Measurements from ENCODE around the gene CPSF6. TPM values are rescaled to one million over a fixed set of nuclear protein-coding genes. Genes with fewer than 3 reads are reported as not detected.

Gene CPSF6
- total and polyA plus RNA-seq, 2 of the 8 experiments (the other 6 are each of a cell fraction or from before 2014, with no cell fraction given), result 92.7 to 167 TPM

DNA sequence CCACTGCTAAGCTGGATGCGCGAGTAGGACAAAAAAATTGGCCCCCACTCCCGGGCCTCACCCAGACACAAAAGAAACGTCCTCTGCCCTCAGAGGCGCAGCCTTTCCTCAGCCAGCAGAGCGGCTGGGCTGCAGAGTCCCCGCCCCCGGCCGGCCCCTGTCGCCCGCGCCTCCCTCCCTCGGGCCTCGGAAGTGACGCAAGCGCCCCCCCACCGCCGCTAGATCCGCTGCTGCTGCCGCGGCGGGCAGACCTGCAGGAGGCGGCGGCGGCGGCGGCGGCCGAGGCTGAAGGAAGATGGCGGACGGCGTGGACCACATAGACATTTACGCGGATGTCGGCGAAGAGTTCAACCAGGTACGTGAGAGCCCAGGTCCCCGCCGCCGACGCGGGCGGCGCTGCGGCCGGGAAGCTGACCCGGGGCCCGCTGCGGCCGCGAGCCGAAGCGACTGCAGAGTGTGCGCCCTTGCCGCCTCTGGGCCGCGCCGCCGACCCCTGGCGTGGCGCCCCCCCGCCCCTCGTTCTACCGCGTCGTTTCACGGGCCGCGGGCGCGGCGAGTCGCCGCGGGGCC lies at the start of gene CPSF6 (continued):
- no peak for TF ChIP-seq POU5F1 (IDR thresholded peaks at IDR 0.05; ENCODE audit: low read depth, low read length)
- TF ChIP-seq TAF7 (optimal IDR thresholded peaks at IDR 0.05; ENCODE audit: borderline replicate concordance, low read depth, low read length), result peak; percentile 55
- TF ChIP-seq, protein P1, sequence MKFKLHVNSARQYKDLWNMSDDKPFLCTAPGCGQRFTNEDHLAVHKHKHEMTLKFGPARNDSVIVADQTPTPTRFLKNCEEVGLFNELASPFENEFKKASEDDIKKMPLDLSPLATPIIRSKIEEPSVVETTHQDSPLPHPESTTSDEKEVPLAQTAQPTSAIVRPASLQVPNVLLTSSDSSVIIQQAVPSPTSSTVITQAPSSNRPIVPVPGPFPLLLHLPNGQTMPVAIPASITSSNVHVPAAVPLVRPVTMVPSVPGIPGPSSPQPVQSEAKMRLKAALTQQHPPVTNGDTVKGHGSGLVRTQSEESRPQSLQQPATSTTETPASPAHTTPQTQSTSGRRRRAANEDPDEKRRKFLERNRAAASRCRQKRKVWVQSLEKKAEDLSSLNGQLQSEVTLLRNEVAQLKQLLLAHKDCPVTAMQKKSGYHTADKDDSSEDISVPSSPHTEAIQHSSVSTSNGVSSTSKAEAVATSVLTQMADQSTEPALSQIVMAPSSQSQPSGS (IDR thresholded peaks at IDR 0.05; ENCODE audit: low read length), result no peak; the same call in 1 of the 2 replicates
- peak; percentile 92 for TF ChIP-seq POLR2AphosphoS5 (IDR thresholded peaks at IDR 0.05; ENCODE audit: low read depth, low read length)
- peak; percentile 64 for TF ChIP-seq CEBPB (IDR thresholded peaks at IDR 0.05; ENCODE audit: low read depth, low read length)
- TF ChIP-seq PHF8 (conservative IDR thresholded peaks at IDR 0.05; ENCODE audit: low read depth, low read length), result peak; percentile 96
- TF ChIP-seq, protein P2, sequence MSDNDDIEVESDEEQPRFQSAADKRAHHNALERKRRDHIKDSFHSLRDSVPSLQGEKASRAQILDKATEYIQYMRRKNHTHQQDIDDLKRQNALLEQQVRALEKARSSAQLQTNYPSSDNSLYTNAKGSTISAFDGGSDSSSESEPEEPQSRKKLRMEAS (IDR thresholded peaks at IDR 0.05), result 0 out of 2 replicates have a peak, but pooled peaks have one; percentile 24
- TF ChIP-seq CREB1 (IDR thresholded peaks at IDR 0.05), result peak; percentile 89
- TF ChIP-seq TAF1 (IDR thresholded peaks at IDR 0.05; ENCODE audit: low read depth, low read length), result peak; percentile 86
- TF ChIP-seq NANOG (IDR thresholded peaks at IDR 0.05; ENCODE audit: insufficient read depth, low read depth, low read length, poor library complexity, severe bottlenecking), result no peak
- TF ChIP-seq TBP (IDR thresholded peaks at IDR 0.05; ENCODE audit: low read depth, low read length), result peak; percentile 82
- no peak for TF ChIP-seq ZNF274 (IDR thresholded peaks at IDR 0.05; ENCODE audit: borderline replicate concordance, extremely low read depth, low read length)
- no peak for TF ChIP-seq HDAC6 (IDR thresholded peaks at IDR 0.05; ENCODE audit: low read depth, low read length)
- peak; percentile 84 to 97 for TF ChIP-seq POLR2A (IDR thresholded peaks at IDR 0.05; ENCODE audit: control extremely low read depth in 1 of 2, low read depth in 2 of 2, low read length in 2 of 2)
